Upper lobe of left lung (tissue), 4 donors: ENCODE data around the gene KRTCAP2.

ENCODE experiments used
- POLR2AphosphoS5 ChIP-seq, 2 donors: sonication (generic); formaldehyde crosslinking; IDR thresholded peaks; one replicate each; pipeline ENCODE4 v1.5.1; 2017; ENCODE audit warnings: antibody characterized with exemption in 2 of 2
- TF ChIP-seq, protein P1 (sequence below), 6 experiments: fragments of 450-650 bp in 4 of 6; fragments of 200-600 bp in 2 of 6; sonication (generic) in 2 of 6; IDR thresholded peaks; one replicate each; pipeline ENCODE4 v1.5.1; 2016 to 2019; ENCODE audit warnings: antibody characterized with exemption in 6 of 6

DNA sequence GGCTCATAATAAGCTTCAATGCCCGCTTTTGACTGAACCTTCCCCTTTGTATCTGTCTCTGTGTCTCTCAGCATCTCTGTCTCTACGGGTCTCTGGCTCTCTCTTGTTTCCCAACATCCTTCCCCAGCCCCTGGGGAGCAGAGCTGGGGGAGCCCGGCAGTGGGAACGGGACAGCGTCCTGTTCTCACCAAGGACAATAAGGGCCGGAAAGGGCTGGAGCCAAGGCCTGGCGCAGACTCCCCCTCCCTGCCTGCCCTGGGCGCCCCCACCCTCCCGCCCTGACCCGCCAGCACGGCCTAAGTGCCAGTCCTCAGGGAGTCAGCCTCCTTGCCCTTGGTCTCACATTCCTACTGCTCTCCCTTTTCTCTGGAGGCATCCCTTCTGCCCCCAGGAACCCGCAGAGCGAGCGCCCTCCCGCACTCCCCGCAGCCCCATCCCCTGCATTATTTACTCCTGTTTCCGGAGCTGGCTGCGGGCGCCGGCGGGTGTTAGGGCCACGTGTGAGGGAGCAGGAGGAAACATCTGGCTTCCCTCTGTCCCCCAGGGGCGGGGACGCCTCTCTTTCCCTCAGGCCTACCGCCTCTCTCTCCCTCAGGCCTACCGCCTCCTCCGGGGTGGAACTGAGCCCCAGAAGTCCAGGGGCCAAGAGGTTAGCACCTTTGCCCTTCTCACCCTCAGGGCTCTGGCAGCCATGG is 6.5 kb downstream of the KRTCAP2 start:
- TF ChIP-seq, protein P1, sequence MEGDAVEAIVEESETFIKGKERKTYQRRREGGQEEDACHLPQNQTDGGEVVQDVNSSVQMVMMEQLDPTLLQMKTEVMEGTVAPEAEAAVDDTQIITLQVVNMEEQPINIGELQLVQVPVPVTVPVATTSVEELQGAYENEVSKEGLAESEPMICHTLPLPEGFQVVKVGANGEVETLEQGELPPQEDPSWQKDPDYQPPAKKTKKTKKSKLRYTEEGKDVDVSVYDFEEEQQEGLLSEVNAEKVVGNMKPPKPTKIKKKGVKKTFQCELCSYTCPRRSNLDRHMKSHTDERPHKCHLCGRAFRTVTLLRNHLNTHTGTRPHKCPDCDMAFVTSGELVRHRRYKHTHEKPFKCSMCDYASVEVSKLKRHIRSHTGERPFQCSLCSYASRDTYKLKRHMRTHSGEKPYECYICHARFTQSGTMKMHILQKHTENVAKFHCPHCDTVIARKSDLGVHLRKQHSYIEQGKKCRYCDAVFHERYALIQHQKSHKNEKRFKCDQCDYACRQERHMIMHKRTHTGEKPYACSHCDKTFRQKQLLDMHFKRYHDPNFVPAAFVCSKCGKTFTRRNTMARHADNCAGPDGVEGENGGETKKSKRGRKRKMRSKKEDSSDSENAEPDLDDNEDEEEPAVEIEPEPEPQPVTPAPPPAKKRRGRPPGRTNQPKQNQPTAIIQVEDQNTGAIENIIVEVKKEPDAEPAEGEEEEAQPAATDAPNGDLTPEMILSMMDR (IDR thresholded peaks at IDR 0.05): no peak
- TF ChIP-seq POLR2AphosphoS5 (IDR thresholded peaks at IDR 0.05): peak; percentile 27 to 60
